K562 (cell line): ENCODE measurements around the gene PTGES3L. TPM values are rescaled to one million over a fixed set of nuclear protein-coding genes. Genes with fewer than 3 reads are reported as not detected.
A peak's percentile ranks its signal among the peaks of the same experiment; 100 is the strongest.

Experiments
- BDP1 ChIP-seq: IDR thresholded peaks from 3 replicates; pipeline ENCODE4 v1.6.1; 2011; ENCODE audit not compliant: insufficient read length, insufficient read depth
- CREB1 ChIP-seq, 2 experiments: sonication (generic) in 1 of 2; formaldehyde crosslinking in 1 of 2; IDR thresholded peaks; 2 replicates each; pipeline versions ENCODE4 v1.6.1 to v1.8.0; 2012 to 2022; ENCODE audit warnings: inconsistent platforms in 1 of 2, mild to moderate bottlenecking in 1 of 2, missing genetic modification reagents in 1 of 2, moderate library complexity in 1 of 2
- EP400 ChIP-seq: fragments of 450-650 bp; IDR thresholded peaks from 2 replicates; pipeline ENCODE4 v1.6.1; 2017; ENCODE audit warnings: antibody characterized with exemption, mild to moderate bottlenecking, moderate library complexity
- KDM1A ChIP-seq, 2 experiments: fragments of 450-650 bp; IDR thresholded peaks; 2 replicates each; pipeline ENCODE4 v1.6.1; 2016; ENCODE audit warnings: mild to moderate bottlenecking in 2 of 2
- KLF13 ChIP-seq: fragments of 450-650 bp; IDR thresholded peaks from 2 replicates; pipeline ENCODE4 v1.6.1; 2016; ENCODE audit warnings: missing genetic modification characterization, low read depth, mild to moderate bottlenecking, missing compliant biosample characterization, moderate library complexity, borderline replicate concordance
- LCOR ChIP-seq: sonication (generic); formaldehyde crosslinking; IDR thresholded peaks from 2 replicates; pipeline ENCODE4 v1.8.0; 2022; ENCODE audit warnings: mild to moderate bottlenecking, missing genetic modification reagents
- OTX1 ChIP-seq: fragments of 450-650 bp; formaldehyde crosslinking; IDR thresholded peaks from 2 replicates; pipeline ENCODE4 v1.4.0; 2022; ENCODE audit warnings: mild to moderate bottlenecking
- PCBP1 ChIP-seq: fragments of 200-400 bp; formaldehyde crosslinking; IDR thresholded peaks from 2 replicates; pipeline ENCODE4 v1.6.1; 2018; ENCODE audit warnings: mild to moderate bottlenecking, low read depth, low read length; ENCODE audit not compliant: poor library complexity, severe bottlenecking
- RB1 ChIP-seq: fragments of 450-650 bp; IDR thresholded peaks from 2 replicates; pipeline ENCODE4 v1.6.1; 2017; ENCODE audit warnings: low read depth, mild to moderate bottlenecking
- SLC30A9 ChIP-seq: fragments of 250-450 bp; sonication (Bioruptor Pico); IDR thresholded peaks from 2 replicates; pipeline ENCODE4 v1.8.0; 2022; ENCODE audit warnings: mild to moderate bottlenecking, moderate library complexity
- SRSF7 ChIP-seq: fragments of 200-400 bp; formaldehyde crosslinking; optimal IDR thresholded peaks from 2 replicates; pipeline ENCODE3; 2017; ENCODE audit warnings: mild to moderate bottlenecking, low read depth, low read length
- ZFP36 ChIP-seq: fragments of 150-350 bp; IDR thresholded peaks from 2 replicates; pipeline ENCODE4 v1.6.1; 2018; ENCODE audit warnings: low read length, low read depth; ENCODE audit not compliant: partially characterized antibody
- ZNF134 ChIP-seq: fragments of 250-450 bp; sonication (Bioruptor Pico); conservative IDR thresholded peaks from 2 replicates; pipeline ENCODE4 v1.4.0; 2020
- ZNF586 ChIP-seq: fragments of 450-650 bp; formaldehyde crosslinking; conservative IDR thresholded peaks from 2 replicates; pipeline ENCODE4 v1.4.0; 2020; ENCODE audit warnings: mild to moderate bottlenecking, moderate library complexity
- ZNF75A ChIP-seq: fragments of 450-650 bp; formaldehyde crosslinking; IDR thresholded peaks from 2 replicates; pipeline ENCODE4 v1.4.0; 2020; ENCODE audit warnings: mild to moderate bottlenecking
- polyA plus RNA-seq, 8 experiments: library from polyadenylated mRNA; depleted of rRNA in 4 of 8; stranded (reverse) in 5 of 8; unstranded in 3 of 8; fragments of >200 nt; fragmentation: Nextera tagmentation in 2 of 8; fragmentation: Illumina TruSeq in 1 of 8; extraction: Ambion mirVana in 2 of 8; extraction: Trizol in 1 of 8; gene quantifications; 2 replicates each; pipeline versions ENCODE4 v1.2.1 to v1.2.3, GENCODE V29; 2011 to 2014; ENCODE audit warnings: inconsistent platforms in 1 of 8, missing spikeins in 1 of 8
- total RNA-seq, 7 experiments: library from RNA; depleted of rRNA in 6 of 7; stranded (reverse); fragments of >200 nt in 6 of 7; fragmentation: Illumina TruSeq in 2 of 7; extraction: Trizol in 2 of 7; gene quantifications; 2 replicates each; pipeline versions ENCODE4 v1.2.1 to v1.2.3, GENCODE V29; 2011 to 2021; ENCODE audit warnings: low replicate concordance in 1 of 7
- TF ChIP-seq, protein P1 (sequence below): sonication (generic); formaldehyde crosslinking; IDR thresholded peaks from 2 replicates; pipeline ENCODE4 v1.8.0; 2023; ENCODE audit warnings: mild to moderate bottlenecking, missing genetic modification reagents
- TF ChIP-seq, protein P2 (sequence below): fragments of 450-650 bp; formaldehyde crosslinking; IDR thresholded peaks from 2 replicates; pipeline ENCODE4 v1.4.0; 2020; ENCODE audit warnings: mild to moderate bottlenecking, moderate library complexity
- TF ChIP-seq, protein P3 (sequence below): sonication (generic); formaldehyde crosslinking; IDR thresholded peaks from 2 replicates; pipeline ENCODE4 v1.5.0; 2020; ENCODE audit warnings: missing genetic modification reagents
- TF ChIP-seq, protein P4 (sequence below): fragments of 250-450 bp; sonication (Bioruptor Pico); IDR thresholded peaks from 2 replicates; pipeline ENCODE4 v1.5.0; 2020; ENCODE audit warnings: mild to moderate bottlenecking, borderline replicate concordance

PTGES3L gene
- total and polyA plus RNA-seq, 9 of the 15 experiments (the other 6 are each of a cell fraction or from before 2014, with no cell fraction given) = 6.0 to 16.0 (median 9.6) TPM

DNA sequence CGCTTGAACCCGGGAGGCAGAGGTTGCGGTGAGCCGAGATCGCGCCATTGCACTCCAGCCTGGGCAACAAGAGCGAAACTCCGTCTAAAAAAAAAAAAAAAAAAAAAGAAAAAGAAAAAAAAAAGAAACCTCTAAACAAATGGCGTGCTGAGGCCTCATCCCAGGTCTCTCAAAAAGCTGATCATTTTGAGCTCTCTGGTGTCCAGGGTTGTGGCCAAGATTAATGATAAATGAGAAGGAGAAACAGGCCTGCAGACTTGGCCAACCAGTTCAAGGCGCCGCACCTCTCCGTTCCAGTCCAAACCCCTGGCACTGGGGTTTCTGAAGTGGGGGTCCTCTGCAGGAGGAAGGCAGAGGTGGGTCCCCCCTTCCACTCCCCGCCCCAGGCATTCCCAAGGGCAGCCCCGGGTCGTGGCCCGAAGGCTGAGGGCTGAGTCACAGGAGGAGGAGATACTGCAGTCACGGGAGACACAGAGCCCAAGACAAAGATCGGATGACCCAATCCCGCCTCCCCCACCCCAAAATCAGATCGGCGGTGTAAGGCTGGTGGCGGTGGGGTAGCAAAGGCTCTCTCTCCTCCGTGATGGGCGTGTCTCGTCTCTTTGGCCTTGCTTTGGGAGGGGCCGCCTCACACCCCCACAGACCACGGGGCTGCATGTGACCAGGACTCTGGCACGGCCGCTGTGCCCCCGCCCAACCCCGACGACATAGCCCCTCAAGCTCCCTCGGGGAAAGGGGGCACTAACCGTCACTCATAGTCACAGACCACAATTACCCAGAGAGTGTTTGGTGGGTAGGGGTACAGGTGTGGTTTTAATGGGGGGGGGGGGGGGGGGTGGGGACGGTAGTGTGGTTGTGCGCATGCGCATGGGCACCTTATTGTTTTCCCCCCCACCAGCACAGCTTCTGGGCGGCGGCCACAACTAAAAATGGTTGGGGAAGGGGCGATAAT lies 41.2 kb upstream of the PTGES3L start (continued):
- TF ChIP-seq BDP1 (no peak), SRSF7 (no peak), LCOR (CRISPR knock-in tag) (peak; percentile 81; the same call in 1 of the 2 replicates), EP400 (peak; percentile 75), ZNF134 (CRISPR knock-in tag) (no peak), ZFP36 (no peak), CREB1 (IDR thresholded peaks at IDR 0.05) (no peak; the same call in 1 of the 2 replicates), CREB1 (CRISPR knock-in tag; IDR thresholded peaks at IDR 0.05) (no peak), PCBP1 (no peak), KDM1A (IDR thresholded peaks at IDR 0.05) (peak; percentile 90 to 91), OTX1 (peak; percentile 47; the same call in 1 of the 2 replicates), RB1 (no peak), SLC30A9 (CRISPR knock-in tag) (no peak), ZNF586 (no peak), ZNF75A (CRISPR knock-in tag) (no peak), KLF13 (tag) (peak; percentile 94)
- TF ChIP-seq, protein P1, sequence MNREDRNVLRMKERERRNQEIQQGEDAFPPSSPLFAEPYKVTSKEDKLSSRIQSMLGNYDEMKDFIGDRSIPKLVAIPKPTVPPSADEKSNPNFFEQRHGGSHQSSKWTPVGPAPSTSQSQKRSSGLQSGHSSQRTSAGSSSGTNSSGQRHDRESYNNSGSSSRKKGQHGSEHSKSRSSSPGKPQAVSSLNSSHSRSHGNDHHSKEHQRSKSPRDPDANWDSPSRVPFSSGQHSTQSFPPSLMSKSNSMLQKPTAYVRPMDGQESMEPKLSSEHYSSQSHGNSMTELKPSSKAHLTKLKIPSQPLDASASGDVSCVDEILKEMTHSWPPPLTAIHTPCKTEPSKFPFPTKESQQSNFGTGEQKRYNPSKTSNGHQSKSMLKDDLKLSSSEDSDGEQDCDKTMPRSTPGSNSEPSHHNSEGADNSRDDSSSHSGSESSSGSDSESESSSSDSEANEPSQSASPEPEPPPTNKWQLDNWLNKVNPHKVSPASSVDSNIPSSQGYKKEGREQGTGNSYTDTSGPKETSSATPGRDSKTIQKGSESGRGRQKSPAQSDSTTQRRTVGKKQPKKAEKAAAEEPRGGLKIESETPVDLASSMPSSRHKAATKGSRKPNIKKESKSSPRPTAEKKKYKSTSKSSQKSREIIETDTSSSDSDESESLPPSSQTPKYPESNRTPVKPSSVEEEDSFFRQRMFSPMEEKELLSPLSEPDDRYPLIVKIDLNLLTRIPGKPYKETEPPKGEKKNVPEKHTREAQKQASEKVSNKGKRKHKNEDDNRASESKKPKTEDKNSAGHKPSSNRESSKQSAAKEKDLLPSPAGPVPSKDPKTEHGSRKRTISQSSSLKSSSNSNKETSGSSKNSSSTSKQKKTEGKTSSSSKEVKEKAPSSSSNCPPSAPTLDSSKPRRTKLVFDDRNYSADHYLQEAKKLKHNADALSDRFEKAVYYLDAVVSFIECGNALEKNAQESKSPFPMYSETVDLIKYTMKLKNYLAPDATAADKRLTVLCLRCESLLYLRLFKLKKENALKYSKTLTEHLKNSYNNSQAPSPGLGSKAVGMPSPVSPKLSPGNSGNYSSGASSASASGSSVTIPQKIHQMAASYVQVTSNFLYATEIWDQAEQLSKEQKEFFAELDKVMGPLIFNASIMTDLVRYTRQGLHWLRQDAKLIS = peak; percentile 12; the same call in 1 of the 2 replicates
- TF ChIP-seq, protein P2, sequence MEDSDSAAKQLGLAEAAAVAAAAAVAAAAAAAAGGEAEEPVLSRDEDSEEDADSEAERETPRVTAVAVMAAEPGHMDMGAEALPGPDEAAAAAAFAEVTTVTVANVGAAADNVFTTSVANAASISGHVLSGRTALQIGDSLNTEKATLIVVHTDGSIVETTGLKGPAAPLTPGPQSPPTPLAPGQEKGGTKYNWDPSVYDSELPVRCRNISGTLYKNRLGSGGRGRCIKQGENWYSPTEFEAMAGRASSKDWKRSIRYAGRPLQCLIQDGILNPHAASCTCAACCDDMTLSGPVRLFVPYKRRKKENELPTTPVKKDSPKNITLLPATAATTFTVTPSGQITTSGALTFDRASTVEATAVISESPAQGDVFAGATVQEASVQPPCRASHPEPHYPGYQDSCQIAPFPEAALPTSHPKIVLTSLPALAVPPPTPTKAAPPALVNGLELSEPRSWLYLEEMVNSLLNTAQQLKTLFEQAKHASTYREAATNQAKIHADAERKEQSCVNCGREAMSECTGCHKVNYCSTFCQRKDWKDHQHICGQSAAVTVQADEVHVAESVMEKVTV (CRISPR knock-in tag) = no peak
- TF ChIP-seq, protein P3, sequence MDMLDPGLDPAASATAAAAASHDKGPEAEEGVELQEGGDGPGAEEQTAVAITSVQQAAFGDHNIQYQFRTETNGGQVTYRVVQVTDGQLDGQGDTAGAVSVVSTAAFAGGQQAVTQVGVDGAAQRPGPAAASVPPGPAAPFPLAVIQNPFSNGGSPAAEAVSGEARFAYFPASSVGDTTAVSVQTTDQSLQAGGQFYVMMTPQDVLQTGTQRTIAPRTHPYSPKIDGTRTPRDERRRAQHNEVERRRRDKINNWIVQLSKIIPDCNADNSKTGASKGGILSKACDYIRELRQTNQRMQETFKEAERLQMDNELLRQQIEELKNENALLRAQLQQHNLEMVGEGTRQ (CRISPR knock-in tag) = peak; percentile 83
- TF ChIP-seq, protein P4, sequence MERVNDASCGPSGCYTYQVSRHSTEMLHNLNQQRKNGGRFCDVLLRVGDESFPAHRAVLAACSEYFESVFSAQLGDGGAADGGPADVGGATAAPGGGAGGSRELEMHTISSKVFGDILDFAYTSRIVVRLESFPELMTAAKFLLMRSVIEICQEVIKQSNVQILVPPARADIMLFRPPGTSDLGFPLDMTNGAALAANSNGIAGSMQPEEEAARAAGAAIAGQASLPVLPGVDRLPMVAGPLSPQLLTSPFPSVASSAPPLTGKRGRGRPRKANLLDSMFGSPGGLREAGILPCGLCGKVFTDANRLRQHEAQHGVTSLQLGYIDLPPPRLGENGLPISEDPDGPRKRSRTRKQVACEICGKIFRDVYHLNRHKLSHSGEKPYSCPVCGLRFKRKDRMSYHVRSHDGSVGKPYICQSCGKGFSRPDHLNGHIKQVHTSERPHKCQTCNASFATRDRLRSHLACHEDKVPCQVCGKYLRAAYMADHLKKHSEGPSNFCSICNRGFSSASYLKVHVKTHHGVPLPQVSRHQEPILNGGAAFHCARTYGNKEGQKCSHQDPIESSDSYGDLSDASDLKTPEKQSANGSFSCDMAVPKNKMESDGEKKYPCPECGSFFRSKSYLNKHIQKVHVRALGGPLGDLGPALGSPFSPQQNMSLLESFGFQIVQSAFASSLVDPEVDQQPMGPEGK = 0 out of 2 replicates have a peak, but pooled peaks have one; percentile 9
